A673 (cell line): ENCODE measurements around the gene ID4.

ENCODE experiments used
- CTCF ChIP-seq: fragments of 300-800, 200-600 bp; sonication (generic); conservative IDR thresholded peaks from 2 replicates; pipeline ENCODE4 v1.5.1; 2017; ENCODE audit warnings: low read depth, mild to moderate bottlenecking, antibody characterized with exemption, low read length, moderate library complexity, mixed read lengths
- EZH2 ChIP-seq: fragments of 200-600 bp; sonication (generic); IDR thresholded peaks from 2 replicates; pipeline ENCODE4 v1.6.1; 2017; ENCODE audit warnings: borderline replicate concordance, low read depth, mild to moderate bottlenecking, mixed read lengths, antibody characterized with exemption, low read length; ENCODE audit not compliant: poor library complexity, severe bottlenecking

- TF ChIP-seq CTCF (no peak), EZH2 (no peak)
These were observed 33.2 kb downstream of the ID4 start for GRCh38 chr6:19870322-19870721.
